ENCODE results near the gene CHID1. TPM values are rescaled to one million over a fixed set of nuclear protein-coding genes. Genes with fewer than 3 reads are reported as not detected.

CHID1 gene

GRCh38 chr11:819943-820649 lies 90.5 kb downstream of the CHID1 start:
- peak overlapping the region; percentile 97 for H3K4me3 ChIP-seq (ENCODE audit: low read length)
- H3K4me1 ChIP-seq (ENCODE audit: control insufficient read depth, insufficient read depth, low read length), result peaks cover 41% of the 10 kb centered on the region

GRCh38 chr11:819129-819931 lies 91.3 kb downstream of the CHID1 start:
- peaks cover 19% of the 10 kb centered on the region for H3K36me3 ChIP-seq (ENCODE audit: insufficient read depth, low read length)
- H3K4me1 ChIP-seq (ENCODE audit: control insufficient read depth, insufficient read depth, low read length), result peaks cover 35% of the 10 kb centered on the region
- H3K4me3 ChIP-seq (ENCODE audit: low read length), result peak overlapping the region; percentile 97
- no peaks in the 10 kb centered on the region for H3K9me3 ChIP-seq (replicated peaks; ENCODE audit: low read length)
- no peaks in the 10 kb centered on the region for H3K27me3 ChIP-seq (ENCODE audit: control insufficient read depth, insufficient read depth, low read length)
- peak overlapping the region; percentile 96 for H3K9ac ChIP-seq (ENCODE audit: low read depth, low read length)
- H3K4me2 ChIP-seq (ENCODE audit: low read length), result peak overlapping the region; percentile 99

More at GRCh38 chr11:819943-820649, 90.5 kb downstream of the CHID1 start:
- no peaks in the 10 kb centered on the region for H3K27me3 ChIP-seq (ENCODE audit: control insufficient read depth, insufficient read depth, low read length)
- peak overlapping the region; percentile 96 for H3K9ac ChIP-seq (ENCODE audit: low read depth, low read length)
- H3K36me3 ChIP-seq (ENCODE audit: insufficient read depth, low read length), result peaks cover 26% of the 10 kb centered on the region
- H3K4me2 ChIP-seq (ENCODE audit: low read length), result peak overlapping the region; percentile 99
- no peaks in the 10 kb centered on the region for H3K9me3 ChIP-seq (replicated peaks; ENCODE audit: low read length)

- peak within 1 kb of the TSS; percentile 96 for H3K9ac ChIP-seq (ENCODE audit: low read depth, low read length)
- no peaks in the 10 kb centered on the region for H3K27me3 ChIP-seq (ENCODE audit: control insufficient read depth, insufficient read depth, low read length)
- H3K9me3 ChIP-seq (replicated peaks; ENCODE audit: low read length), result no peaks in the 10 kb centered on the region
- peak within 1 kb of the TSS; percentile 99 for H3K4me2 ChIP-seq (ENCODE audit: low read length)
- H3K36me3 ChIP-seq (ENCODE audit: insufficient read depth, low read length), result peaks cover 18% of the 10 kb centered on the region
- H3K4me1 ChIP-seq (ENCODE audit: control insufficient read depth, insufficient read depth, low read length), result peaks cover 33% of the 10 kb centered on the region
- H3K4me3 ChIP-seq (ENCODE audit: low read length), result peak within 1 kb of the TSS; percentile 97
Observed at GRCh38 chr11:818396-819128, 92.0 kb downstream of the CHID1 start, which contains the start of gene PNPLA2. TSS of gene PNPLA2 (plus strand) at chr11:818914. CDS start at chr11:819719, 805 bp downstream.

Small RNA genes within 50 kb of the gene (small RNA-seq; reads per million reads assigned to genes)
- gene RNU6-1025P, result not detected

Data from skeletal muscle satellite cell (primary cell).